Activated naive CD4-positive, alpha-beta T cell treated with anti-CD3 and anti-CD28 coated beads, Interleukin-2, amount 50 U/mL, for 24 hours (primary cell): ENCODE data around the gene KLHL22.
"Not testable (repeated sequence)": the region's sequence is repeated elsewhere in the genome, so short reads cannot be mapped to it uniquely, and the experiment has no call there.

Experiments used
- H3K27ac Mint-ChIP-seq: one replicate; pipeline ENCODE4 v1.8.0; 2021; ENCODE audit warnings: mild to moderate bottlenecking, mixed read lengths
- H3K27me3 Mint-ChIP-seq: one replicate; pipeline ENCODE4 v1.8.0; 2021; ENCODE audit warnings: mixed read lengths
- H3K36me3 Mint-ChIP-seq: one replicate; pipeline ENCODE4 v1.8.0; 2021; ENCODE audit warnings: mixed read lengths
- H3K4me1 Mint-ChIP-seq: one replicate; pipeline ENCODE4 v1.8.0; 2021; ENCODE audit warnings: mixed read lengths
- H3K4me3 Mint-ChIP-seq: one replicate; pipeline ENCODE4 v1.8.0; 2021; ENCODE audit warnings: mild to moderate bottlenecking, mixed read lengths
- H3K9me3 Mint-ChIP-seq: one replicate; pipeline ENCODE4 v1.8.0; 2021; ENCODE audit warnings: mixed read lengths

KLHL22 gene

GRCh38 chr22:20495861-20496681 is 476 bp upstream of the KLHL22 start:
- peak overlapping the region; percentile 37 for H3K27ac Mint-ChIP-seq
- H3K9me3 Mint-ChIP-seq: no peaks in the 10 kb centered on the region
- no peaks in the 10 kb centered on the region for H3K36me3 Mint-ChIP-seq
- H3K4me1 Mint-ChIP-seq: peaks cover 41% of the 10 kb centered on the region
- no peaks in the 10 kb centered on the region for H3K27me3 Mint-ChIP-seq
- peak overlapping the region; percentile 91 for H3K4me3 Mint-ChIP-seq

GRCh38 chr22:20491346-20491745 is 4.2 kb downstream of the KLHL22 start:
- Mint-ChIP-seq H3K27ac (no peak overlapping the region), H3K4me3 (no peak overlapping the region), H3K36me3 (peaks cover 8% of the 10 kb centered on the region), H3K4me1 (peaks cover 65% of the 10 kb centered on the region), H3K9me3 (no peaks in the 10 kb centered on the region), H3K27me3 (no peaks in the 10 kb centered on the region)

- peaks cover 65% of the 10 kb centered on the region for H3K4me1 Mint-ChIP-seq
- no peaks in the 10 kb centered on the region for H3K9me3 Mint-ChIP-seq
- H3K27ac Mint-ChIP-seq: peak overlapping the region; percentile 18
- no peak overlapping the region for H3K4me3 Mint-ChIP-seq
- H3K36me3 Mint-ChIP-seq: peaks cover 8% of the 10 kb centered on the region
- H3K27me3 Mint-ChIP-seq: no peaks in the 10 kb centered on the region
Measured at GRCh38 chr22:20490941-20491307, 4.7 kb downstream of the KLHL22 start.

GRCh38 chr22:20490183-20490940 is 5.2 kb downstream of the KLHL22 start:
- Mint-ChIP-seq H3K27ac (peak overlapping the region; percentile 43), H3K4me1 (peaks cover 66% of the 10 kb centered on the region), H3K4me3 (peak overlapping the region; percentile 16), H3K36me3 (peaks cover 9% of the 10 kb centered on the region), H3K9me3 (no peaks in the 10 kb centered on the region), H3K27me3 (no peaks in the 10 kb centered on the region)

- peaks cover 13% of the 10 kb centered on the region for H3K36me3 Mint-ChIP-seq
- no peaks in the 10 kb centered on the region for H3K9me3 Mint-ChIP-seq
- no peak overlapping the region for H3K27ac Mint-ChIP-seq
- peaks cover 62% of the 10 kb centered on the region for H3K4me1 Mint-ChIP-seq
- H3K27me3 Mint-ChIP-seq: no peaks in the 10 kb centered on the region
- no peak overlapping the region for H3K4me3 Mint-ChIP-seq
Measured at GRCh38 chr22:20488946-20489345, 6.6 kb downstream of the KLHL22 start.

- Mint-ChIP-seq H3K36me3 (peaks cover 13% of the 10 kb centered on the region), H3K4me3 (no peak overlapping the region), H3K27ac (no peak overlapping the region), H3K27me3 (no peaks in the 10 kb centered on the region), H3K4me1 (peaks cover 52% of the 10 kb centered on the region), H3K9me3 (no peaks in the 10 kb centered on the region)
Measured at GRCh38 chr22:20487715-20488114, 7.9 kb downstream of the KLHL22 start.

GRCh38 chr22:20486229-20486628 is 9.4 kb downstream of the KLHL22 start:
- Mint-ChIP-seq H3K27ac (no peak overlapping the region), H3K9me3 (no peaks in the 10 kb centered on the region), H3K36me3 (peaks cover 13% of the 10 kb centered on the region), H3K27me3 (no peaks in the 10 kb centered on the region), H3K4me1 (peaks cover 40% of the 10 kb centered on the region), H3K4me3 (no peak overlapping the region)

- H3K27me3 Mint-ChIP-seq: no peaks in the 10 kb centered on the region
- H3K4me3 Mint-ChIP-seq: no peak overlapping the region
- H3K36me3 Mint-ChIP-seq: peaks cover 14% of the 10 kb centered on the region
- H3K4me1 Mint-ChIP-seq: peaks cover 30% of the 10 kb centered on the region
- no peaks in the 10 kb centered on the region for H3K9me3 Mint-ChIP-seq
- no peak overlapping the region for H3K27ac Mint-ChIP-seq
Measured at GRCh38 chr22:20484948-20485683, 10.5 kb downstream of the KLHL22 start.

GRCh38 chr22:20483771-20484170 is 11.8 kb downstream of the KLHL22 start:
- H3K4me3 Mint-ChIP-seq: no peak overlapping the region

GRCh38 chr22:20483143-20483506 is 12.5 kb downstream of the KLHL22 start:
- H3K27ac Mint-ChIP-seq, H3K4me3 Mint-ChIP-seq, H3K9me3 Mint-ChIP-seq, H3K27me3 Mint-ChIP-seq: not testable (repeated sequence)
- peaks cover 12% of the 10 kb centered on the region for H3K36me3 Mint-ChIP-seq
- H3K4me1 Mint-ChIP-seq: peaks cover 19% of the 10 kb centered on the region

More at GRCh38 chr22:20483771-20484170, 11.8 kb downstream of the KLHL22 start:
- Mint-ChIP-seq H3K4me1 (peaks cover 25% of the 10 kb centered on the region), H3K9me3 (no peaks in the 10 kb centered on the region), H3K27me3 (no peaks in the 10 kb centered on the region), H3K36me3 (peaks cover 15% of the 10 kb centered on the region), H3K27ac (no peak overlapping the region)

- H3K27ac Mint-ChIP-seq: peak overlapping the region; percentile 11
Measured at GRCh38 chr22:20479612-20480196, 15.9 kb downstream of the KLHL22 start.

GRCh38 chr22:20478059-20478458 is 17.5 kb downstream of the KLHL22 start:
- peaks cover 37% of the 10 kb centered on the region for H3K4me1 Mint-ChIP-seq
- H3K27ac Mint-ChIP-seq, H3K36me3 Mint-ChIP-seq, H3K9me3 Mint-ChIP-seq, H3K27me3 Mint-ChIP-seq, H3K4me3 Mint-ChIP-seq: not testable (repeated sequence)

More at GRCh38 chr22:20479612-20480196, 15.9 kb downstream of the KLHL22 start:
- Mint-ChIP-seq H3K9me3 (no peaks in the 10 kb centered on the region), H3K4me1 (peaks cover 34% of the 10 kb centered on the region), H3K4me3 (no peak overlapping the region), H3K36me3 (peaks cover 7% of the 10 kb centered on the region), H3K27me3 (no peaks in the 10 kb centered on the region)

GRCh38 chr22:20475569-20475968 is 20.0 kb downstream of the KLHL22 start:
- H3K27ac Mint-ChIP-seq: not testable (repeated sequence)
- Mint-ChIP-seq H3K4me1 (peaks cover 53% of the 10 kb centered on the region), H3K4me3 (peak overlapping the region; percentile 36)

GRCh38 chr22:20475115-20475436 is 20.5 kb downstream of the KLHL22 start:
- no peak overlapping the region for H3K27ac Mint-ChIP-seq
- H3K4me3 Mint-ChIP-seq: peak overlapping the region; percentile 55
- H3K9me3 Mint-ChIP-seq: no peaks in the 10 kb centered on the region
- H3K4me1 Mint-ChIP-seq: peaks cover 53% of the 10 kb centered on the region
- H3K36me3 Mint-ChIP-seq: peaks cover 14% of the 10 kb centered on the region
- no peaks in the 10 kb centered on the region for H3K27me3 Mint-ChIP-seq

More at GRCh38 chr22:20475569-20475968, 20.0 kb downstream of the KLHL22 start:
- not testable (repeated sequence) for H3K9me3 Mint-ChIP-seq, H3K27me3 Mint-ChIP-seq
- H3K36me3 Mint-ChIP-seq: peaks cover 13% of the 10 kb centered on the region

GRCh38 chr22:20472629-20473442 is 22.8 kb downstream of the KLHL22 start:
- no peaks in the 10 kb centered on the region for H3K9me3 Mint-ChIP-seq
- H3K4me3 Mint-ChIP-seq: no peak overlapping the region
- H3K4me1 Mint-ChIP-seq: peaks cover 63% of the 10 kb centered on the region
- H3K27me3 Mint-ChIP-seq: no peaks in the 10 kb centered on the region
- H3K36me3 Mint-ChIP-seq: peaks cover 9% of the 10 kb centered on the region
- no peak overlapping the region for H3K27ac Mint-ChIP-seq
